Memory B cell (primary cell): ENCODE data around the gene SHISA9.

ENCODE experiments used
- ATAC-seq: fragments of 150-1000 bp; cut with Tn5 transposase; 2 replicates; pipeline ENCODE4 v1.10.0; 2021; ENCODE audit warnings: low read depth, mild to moderate bottlenecking, moderate library complexity
- DNase-seq, 2 donors: peaks; one replicate each; pipeline ENCODE4 v3.0.0; 2022; ENCODE audit warnings: low spot score in 2 of 2
- H3K27ac Mint-ChIP-seq: one replicate; pipeline ENCODE4 v1.8.0; 2022; ENCODE audit warnings: mild to moderate bottlenecking, moderate library complexity, mixed read lengths
- H3K27me3 Mint-ChIP-seq: one replicate; pipeline ENCODE4 v1.8.0; 2022; ENCODE audit warnings: mixed read lengths
- H3K36me3 Mint-ChIP-seq: one replicate; pipeline ENCODE4 v1.8.0; 2022; ENCODE audit warnings: mild to moderate bottlenecking, mixed read lengths
- H3K4me1 Mint-ChIP-seq: one replicate; pipeline ENCODE4 v1.8.0; 2022; ENCODE audit warnings: mixed read lengths
- H3K4me3 Mint-ChIP-seq: one replicate; pipeline ENCODE4 v1.8.0; 2022; ENCODE audit warnings: mild to moderate bottlenecking, moderate library complexity, mixed read lengths
- H3K9me3 Mint-ChIP-seq: one replicate; pipeline ENCODE4 v1.8.0; 2022; ENCODE audit warnings: mixed read lengths

Gene SHISA9

GRCh38 chr16:13269905-13270528 lies 368.6 kb downstream of the SHISA9 start:
- Mint-ChIP-seq H3K36me3 (no peaks in the 10 kb centered on the region), H3K4me1 (no peaks in the 10 kb centered on the region), H3K27ac (no peak overlapping the region), H3K9me3 (peaks cover 11% of the 10 kb centered on the region), H3K4me3 (no peak overlapping the region), H3K27me3 (peaks cover 5% of the 10 kb centered on the region)
- ATAC-seq (no peak), DNase-seq (no peak)

GRCh38 chr16:13270602-13271001 lies 369.2 kb downstream of the SHISA9 start:
- Mint-ChIP-seq H3K4me1 (no peaks in the 10 kb centered on the region), H3K27me3 (peaks cover 1% of the 10 kb centered on the region), H3K36me3 (no peaks in the 10 kb centered on the region), H3K4me3 (no peak overlapping the region), H3K27ac (no peak overlapping the region), H3K9me3 (peaks cover 9% of the 10 kb centered on the region)
- DNase-seq (no peak), ATAC-seq (no peak)

- H3K4me1 Mint-ChIP-seq = no peaks in the 10 kb centered on the region
- H3K4me3 Mint-ChIP-seq = no peak overlapping the region
- H3K36me3 Mint-ChIP-seq = no peaks in the 10 kb centered on the region
- ATAC-seq (no peak), DNase-seq (no peak)
- no peak overlapping the region for H3K27ac Mint-ChIP-seq
- peaks cover 8% of the 10 kb centered on the region for H3K9me3 Mint-ChIP-seq
- peaks cover 10% of the 10 kb centered on the region for H3K27me3 Mint-ChIP-seq
Measured at GRCh38 chr16:13289515-13289914, 388.1 kb downstream of the SHISA9 start.
